HepG2 (cell line): ENCODE results near the gene C1orf50.

Experiments used
- GABPA ChIP-seq, 2 experiments: IDR thresholded peaks; 2 replicates each; pipeline ENCODE4 v1.6.1; 2011 to 2016; ENCODE audit warnings: low read depth in 2 of 2, low read length in 1 of 2, missing biosample characterization in 1 of 2, missing genetic modification characterization in 1 of 2
- GTF2F1 ChIP-seq: fragments of 150-350 bp; IDR thresholded peaks from 2 replicates; pipeline ENCODE4 v1.6.1; 2014; ENCODE audit warnings: low read length
- IKZF1 ChIP-seq: fragments of 450-650 bp; IDR thresholded peaks from 2 replicates; pipeline ENCODE4 v1.7.1; 2016
- YEATS2 ChIP-seq: sonication (generic); formaldehyde crosslinking; IDR thresholded peaks from 2 replicates; pipeline ENCODE4 v1.4.0; 2020; ENCODE audit warnings: missing genetic modification reagents, borderline replicate concordance
- ZNF362 ChIP-seq: sonication (generic); formaldehyde crosslinking; IDR thresholded peaks from 2 replicates; pipeline ENCODE4 v1.4.0; 2020; ENCODE audit warnings: missing genetic modification reagents, mild to moderate bottlenecking, borderline replicate concordance

- TF ChIP-seq GABPA (IDR thresholded peaks at IDR 0.05; ENCODE audit: low read depth, low read length) = no peak
- TF ChIP-seq GABPA (CRISPR knock-in tag; IDR thresholded peaks at IDR 0.05; ENCODE audit: low read depth) = no peak
- no peak for TF ChIP-seq YEATS2 (CRISPR knock-in tag)
- no peak for TF ChIP-seq IKZF1
- no peak for TF ChIP-seq GTF2F1
- no peak for TF ChIP-seq ZNF362 (CRISPR knock-in tag)
Observed at GRCh38 chr1:42737986-42738677, 28.9 kb upstream of the C1orf50 start.
